ENCODE data around the gene NLGN2. TPM values are rescaled to one million over a fixed set of nuclear protein-coding genes. Genes with fewer than 3 reads are reported as not detected.

NLGN2 gene
- total RNA-seq, 1 experiment from 2014 or later: 70.2 TPM

DNA sequence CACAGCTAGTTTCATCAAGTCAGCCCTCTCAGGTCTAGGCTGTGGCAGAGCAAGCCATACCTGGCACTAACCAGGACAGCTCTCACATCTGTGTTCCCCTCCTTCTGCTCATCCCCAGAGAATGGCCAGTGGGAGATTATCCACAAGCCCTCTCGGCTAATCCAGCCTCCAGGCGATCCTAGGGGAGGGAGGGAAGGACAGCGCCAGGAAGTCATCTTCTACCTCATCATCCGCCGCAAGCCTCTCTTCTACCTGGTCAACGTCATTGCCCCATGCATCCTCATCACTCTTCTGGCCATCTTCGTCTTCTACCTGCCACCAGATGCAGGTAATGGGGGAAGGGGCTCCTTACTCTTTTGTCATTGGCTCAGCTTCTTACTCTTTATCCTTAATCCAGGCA lies 40.8 kb downstream of the NLGN2 start:
- Histone ChIP-seq H3K4me1 (ENCODE audit: insufficient read depth, low read length) (no peaks in the 10 kb centered on the region; the same call in 1 of the 2 replicates), H2AFZ (ENCODE audit: low read length) (no peak overlapping the region), H3K56ac (ENCODE audit: insufficient read length, low read depth, low read length) (no peak overlapping the region), H4K20me1 (ENCODE audit: control insufficient read depth, insufficient read depth, insufficient read length) (no peaks in the 10 kb centered on the region), H4K91ac (ENCODE audit: insufficient read length, low read depth, low read length) (no peak overlapping the region), H4K5ac (ENCODE audit: insufficient read length, low read depth, low read length) (no peak overlapping the region), H3K4me2 (ENCODE audit: insufficient read depth, insufficient read length, low read length) (no peak overlapping the region), H3K4ac (ENCODE audit: low read depth, low read length) (no peak overlapping the region), H3K27me3 (ENCODE audit: insufficient read depth, low read length) (peaks cover 1% of the 10 kb centered on the region; the same call in 1 of the 2 replicates), H2BK12ac (ENCODE audit: insufficient read length, low read depth, low read length) (no peak overlapping the region), H2BK20ac (ENCODE audit: low read depth, low read length, poor library complexity, severe bottlenecking) (no peak overlapping the region), H2AK5ac (ENCODE audit: insufficient read length, low read length) (no peak overlapping the region), H3T11ph (ENCODE audit: low read length) (no peak overlapping the region), H4K8ac (replicated peaks; ENCODE audit: insufficient read length, low read depth, low read length) (no peak overlapping the region), H2BK120ac (ENCODE audit: low read depth, low read length, poor library complexity, severe bottlenecking) (no peak overlapping the region), H3K23me2 (ENCODE audit: insufficient read length, low read depth, low read length, poor library complexity, severe bottlenecking) (peaks cover 7% of the 10 kb centered on the region), H3K14ac (ENCODE audit: insufficient read depth, low read length) (no peak overlapping the region), H2BK15ac (ENCODE audit: low read depth, low read length) (no peak overlapping the region), H3K18ac (ENCODE audit: insufficient read length, low read depth, low read length) (no peak overlapping the region), H3K27ac (ENCODE audit: insufficient read length, low read depth, low read length) (no peak overlapping the region), H3K79me2 (ENCODE audit: insufficient read depth, low read length) (no peaks in the 10 kb centered on the region), H3K9ac (ENCODE audit: extremely low read depth, insufficient read length, low read length) (no peak overlapping the region), H2BK5ac (ENCODE audit: insufficient read length, low read length) (no peak overlapping the region), H3K9me3 (ENCODE audit: control insufficient read depth, low read depth, low read length) (no peaks in the 10 kb centered on the region), H3K79me1 (ENCODE audit: insufficient read depth, low read depth, low read length, poor library complexity, severe bottlenecking) (no peaks in the 10 kb centered on the region), H3K23ac (ENCODE audit: insufficient read length, low read depth, low read length) (no peak overlapping the region)
- peaks cover 2% of the 10 kb centered on the region; the same call in 1 of the 2 replicates for H3K27me3 Mint-ChIP-seq (ENCODE audit: low read depth)
- peaks cover 7 to 18% (median 11%) of the 10 kb centered on the region in 3 experiments for H3K36me3 Mint-ChIP-seq (ENCODE audit: insufficient read depth in 1 of 3, low read depth in 3 of 3)
- DNase-seq: no peak
- H3K27ac Mint-ChIP-seq: no peak overlapping the region
- no peak overlapping the region; a peak in 1 of 5 replicates for H3K4me3 Mint-ChIP-seq
- TF ChIP-seq, protein P1, sequence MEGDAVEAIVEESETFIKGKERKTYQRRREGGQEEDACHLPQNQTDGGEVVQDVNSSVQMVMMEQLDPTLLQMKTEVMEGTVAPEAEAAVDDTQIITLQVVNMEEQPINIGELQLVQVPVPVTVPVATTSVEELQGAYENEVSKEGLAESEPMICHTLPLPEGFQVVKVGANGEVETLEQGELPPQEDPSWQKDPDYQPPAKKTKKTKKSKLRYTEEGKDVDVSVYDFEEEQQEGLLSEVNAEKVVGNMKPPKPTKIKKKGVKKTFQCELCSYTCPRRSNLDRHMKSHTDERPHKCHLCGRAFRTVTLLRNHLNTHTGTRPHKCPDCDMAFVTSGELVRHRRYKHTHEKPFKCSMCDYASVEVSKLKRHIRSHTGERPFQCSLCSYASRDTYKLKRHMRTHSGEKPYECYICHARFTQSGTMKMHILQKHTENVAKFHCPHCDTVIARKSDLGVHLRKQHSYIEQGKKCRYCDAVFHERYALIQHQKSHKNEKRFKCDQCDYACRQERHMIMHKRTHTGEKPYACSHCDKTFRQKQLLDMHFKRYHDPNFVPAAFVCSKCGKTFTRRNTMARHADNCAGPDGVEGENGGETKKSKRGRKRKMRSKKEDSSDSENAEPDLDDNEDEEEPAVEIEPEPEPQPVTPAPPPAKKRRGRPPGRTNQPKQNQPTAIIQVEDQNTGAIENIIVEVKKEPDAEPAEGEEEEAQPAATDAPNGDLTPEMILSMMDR (conservative IDR thresholded peaks at IDR 0.05): no peak
- H3K9me3 Mint-ChIP-seq: no peaks in the 10 kb centered on the region; a peak in 1 of 5 replicates
- H3K4me1 Mint-ChIP-seq: peaks cover 18 to 30% of the 10 kb centered on the region in 2 experiments
- WGBS (ENCODE audit: extremely low coverage, insufficient read length, low lambda C conversion rate): no CpG with 5 or more reads among the region's 7 CpGs
